Heart left ventricle (tissue), 16 donors: ENCODE data around the gene CNTNAP4. TPM values are rescaled to one million over a fixed set of nuclear protein-coding genes. Genes with fewer than 3 reads are reported as not detected.

ENCODE experiments used
- ATAC-seq, 4 donors: fragments of 200-7000 bp; cut with Tn5 transposase; one replicate each; pipeline ENCODE4 v1.9.1; 2020 to 2022; ENCODE audit warnings: moderate library complexity in 4 of 4, mild to moderate bottlenecking in 3 of 4, moderate number of reproducible peaks in 1 of 4
- DNase-seq, 5 donors: peaks; one replicate each; pipeline ENCODE4 v3.0.0-alpha.2; 2020
- H3K27ac ChIP-seq, 12 donors: fragments of 200-600 bp; sonication (generic) in 4 of 12; one replicate each; pipeline versions ENCODE4 v1.5.0 to v1.8.0; 2016 to 2022; ENCODE audit warnings: mild to moderate bottlenecking in 2 of 12
- H3K27me3 ChIP-seq, 9 donors: fragments of 200-600 bp; sonication (generic) in 2 of 9; one replicate each; pipeline versions ENCODE4 v1.5.1 to v1.8.0; 2016 to 2022; ENCODE audit warnings: mild to moderate bottlenecking in 3 of 9
- H3K36me3 ChIP-seq, 9 donors: fragments of 200-600 bp; sonication (generic) in 2 of 9; one replicate each; pipeline versions ENCODE4 v1.5.0 to v1.8.0; 2018 to 2022; ENCODE audit warnings: mild to moderate bottlenecking in 2 of 9
- H3K4me1 ChIP-seq, 12 donors: fragments of 200-600 bp; sonication (generic) in 4 of 12; one replicate each; pipeline versions ENCODE4 v1.5.0 to v1.8.0; 2016 to 2022; ENCODE audit warnings: mild to moderate bottlenecking in 3 of 12
- H3K4me3 ChIP-seq, 12 donors: fragments of 200-600 bp; sonication (generic) in 4 of 12; one replicate each; pipeline versions ENCODE4 v1.5.0 to v1.8.0; 2017 to 2022; ENCODE audit warnings: mild to moderate bottlenecking in 9 of 12, moderate library complexity in 4 of 12
- H3K9me3 ChIP-seq, 12 donors: fragments of 200-600 bp; sonication (generic) in 4 of 12; one replicate each; pipeline versions ENCODE4 v1.5.0 to v1.8.0; 2016 to 2022; ENCODE audit warnings: mild to moderate bottlenecking in 1 of 12
- CTCF ChIP-seq, 12 donors: fragments of 200-600 bp; sonication (generic) in 4 of 12; IDR thresholded peaks; one replicate each; pipeline versions ENCODE4 v1.5.0 to v1.8.0; 2018 to 2022; ENCODE audit warnings: antibody characterized with exemption in 12 of 12, mild to moderate bottlenecking in 5 of 12
- POLR2A ChIP-seq, 2 donors: fragments of 450-650 bp; IDR thresholded peaks; one replicate each; pipeline ENCODE4 v1.6.1; 2017; ENCODE audit warnings: antibody characterized with exemption in 2 of 2, mild to moderate bottlenecking in 2 of 2, moderate library complexity in 2 of 2
- WGBS, 4 donors: extraction: QIAGEN DNeasy Blood & Tissue Kit in 2 of 4; methylation state at CpG; one replicate each; pipeline versions ENCODE4 v1.1.5 to v1.1.7; 2013 to 2018; 5-methylcytosine and 5-hydroxymethylcytosine counted together
- intact Hi-C, 10 donors: fragments of 100-400 bp; cut with DNase I; formaldehyde crosslinking; loops; one replicate each; pipeline versions ENCODE4 v1.11.1 to v1.14.2; 2022
- polyA plus RNA-seq, 2 donors: library from polyadenylated mRNA; stranded (reverse); fragments of 200-250 nt; gene quantifications; one replicate each; pipeline ENCODE4 v1.2.3, GENCODE V29; 2013
- total RNA-seq, 9 donors: library from RNA; depleted of rRNA in 2 of 9; stranded (reverse); fragments of >200 nt in 2 of 9; fragmentation: NEBNext Ultra II Directional in 3 of 9; extraction: Animal tissue kit (Norgen Biotek cat#: 25700) in 3 of 9; gene quantifications; one replicate each; pipeline versions ENCODE4 v1.1.0 to v1.2.4, GENCODE V29; 2016 to 2023
- donor health status: ischemic (EF 13 %, LVEDD 7.1; RV severe dilation, severe dysfunction).
- donor health status: healthy with polysubstance abuse.
- donor health status: DM: no; HTN: yes; CAD: no.
- donor health status: DM: no; HTN: no; CAD: no.
- donor health status: ischemic (EF 25% LVEDD 6.9; RV normal size, moderate dysfunction).
- donor health status: ischemic (EF 25% LVEDD 5.7; RV mildly dilated, moderate dysfunction).
- donor health status: healthy.
- donor health status: DM: yes; HTN: yes; CAD: no.
- donor health status: ischemic (EF 35%, LVEDD 5.7; RV mildly dilated, moderate dysfunction).
- donor health status: nonischemic (EF 11% LVEDD 7.7; RV severe dilation, severe dysfunction).
- donor health status: DM: yes; HTN: yes; CAD: no.
- donor health status: PGD.
- donor health status: ischemic (EF 29% LVEDD 5.4; RV normal size, mild dysfunction).
- donor health status: nonischemic (EF 23%, LVEDD 6.1; RV moderate dilation, normal function).

Gene CNTNAP4
- total and polyA plus RNA-seq, 11 donors: not detected

GRCh38 chr16:76246587-76246986, 30.6 kb upstream of the CNTNAP4 start:
- Histone ChIP-seq H3K27me3 (no peaks in the 10 kb centered on the region), H3K4me3 (no peak overlapping the region), H3K4me1 (no peaks in the 10 kb centered on the region), H3K27ac (no peak overlapping the region), H3K9me3 (peaks cover 0 to 6% (median 0%) of the 10 kb centered on the region in 12 donors), H3K36me3 (no peaks in the 10 kb centered on the region)
- 85 to 88% (median 87%) methylated on average over 3 of the region's 3 CpGs for WGBS, 4 donors
- intact Hi-C loops: no loop called here
- DNase-seq (no peak), ATAC-seq (no peak)
- TF ChIP-seq POLR2A (IDR thresholded peaks at IDR 0.05): no peak
- no peak for TF ChIP-seq CTCF (IDR thresholded peaks at IDR 0.05)

DNA sequence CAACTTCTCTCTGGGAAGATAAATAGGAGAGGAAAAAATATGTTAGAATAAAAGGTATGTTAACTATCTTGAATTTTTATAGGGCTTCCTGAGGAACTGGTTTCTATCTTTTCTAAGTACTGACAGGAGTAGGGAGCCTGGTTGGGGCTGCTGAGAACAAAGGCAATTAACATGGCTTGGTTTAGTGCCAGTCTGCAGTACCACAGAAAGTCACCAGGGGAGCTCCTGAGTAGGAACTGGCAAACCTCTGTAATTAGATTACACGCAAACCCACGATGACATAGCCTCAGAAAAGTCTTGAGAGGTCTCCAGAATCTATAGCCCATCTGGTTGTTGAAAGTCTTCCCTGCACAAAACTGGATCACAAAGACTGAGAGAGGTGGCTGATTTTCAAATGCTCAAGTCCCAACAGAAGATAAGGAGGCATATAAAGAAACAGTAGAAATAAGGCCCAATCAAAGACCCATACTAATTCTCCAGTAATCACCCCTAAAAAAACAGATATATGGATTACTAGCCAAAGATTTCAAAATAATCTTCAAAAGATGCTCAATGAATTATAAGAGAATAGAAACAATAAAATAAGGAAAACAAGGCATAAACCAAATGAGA, 11.7 kb upstream of the CNTNAP4 start:
- peak in 4 of 12 donors; percentile 10 to 20 (median 14) for TF ChIP-seq CTCF (IDR thresholded peaks at IDR 0.05)
- TF ChIP-seq POLR2A (IDR thresholded peaks at IDR 0.05): no peak
- 15 to 22% (median 16%) methylated on average over 2 of the region's 2 CpGs for WGBS, 4 donors
- H3K9me3 ChIP-seq: peaks cover 0 to 9% (median 0%) of the 10 kb centered on the region in 12 donors
- H3K27me3 ChIP-seq: no peaks in the 10 kb centered on the region
- no peaks in the 10 kb centered on the region for H3K36me3 ChIP-seq
- intact Hi-C loops: no loop called here
- H3K27ac ChIP-seq: no peak overlapping the region
- DNase-seq (no peak), ATAC-seq (no peak)
- H3K4me3 ChIP-seq: no peak overlapping the region
- no peaks in the 10 kb centered on the region for H3K4me1 ChIP-seq

GRCh38 chr16:76268824-76269223, 8.4 kb upstream of the CNTNAP4 start:
- intact Hi-C loops: no loop called here
- WGBS, 4 donors: 55 to 71% (median 66%) methylated on average over 1 of the region's 1 CpG
- no peak overlapping the region for H3K27ac ChIP-seq
- H3K27me3 ChIP-seq: no peaks in the 10 kb centered on the region
- no peak overlapping the region for H3K4me3 ChIP-seq
- ATAC-seq: no peak
- H3K9me3 ChIP-seq: peaks cover 0 to 24% (median 0%) of the 10 kb centered on the region in 12 donors
- no peak for DNase-seq
- no peaks in the 10 kb centered on the region for H3K36me3 ChIP-seq
- TF ChIP-seq CTCF (IDR thresholded peaks at IDR 0.05) (no peak), POLR2A (IDR thresholded peaks at IDR 0.05) (no peak)
- no peaks in the 10 kb centered on the region for H3K4me1 ChIP-seq

DNA sequence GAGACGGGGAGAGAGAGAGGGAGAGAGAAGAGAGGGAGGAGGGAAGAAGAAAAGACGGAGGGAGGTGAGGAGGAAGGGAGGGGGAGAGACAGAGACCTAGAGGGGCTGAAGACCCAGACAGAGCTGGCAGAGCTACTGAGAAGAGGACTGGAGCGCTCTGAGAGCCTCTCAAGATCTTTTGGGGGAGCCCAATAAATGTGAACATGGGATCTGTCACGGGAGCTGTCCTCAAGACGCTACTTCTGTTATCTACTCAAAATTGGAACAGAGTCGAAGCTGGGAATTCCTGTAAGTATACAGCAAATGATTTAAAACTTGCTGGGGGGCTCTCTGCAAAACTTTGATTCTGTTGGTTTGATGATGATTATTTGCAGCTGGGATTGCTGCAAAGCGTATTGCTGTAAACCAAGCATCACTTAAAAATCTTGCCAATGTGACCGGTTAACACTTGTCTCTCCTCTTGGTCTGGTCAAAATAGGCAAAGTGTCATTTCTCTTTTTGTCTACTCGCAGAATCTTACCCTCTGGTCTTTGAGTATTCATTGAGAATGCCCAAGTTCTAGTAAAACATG, 344 bp downstream of the CNTNAP4 start:
- TF ChIP-seq CTCF (IDR thresholded peaks at IDR 0.05): no peak
- no peak for TF ChIP-seq POLR2A (IDR thresholded peaks at IDR 0.05)
- H3K4me1 ChIP-seq: no peaks in the 10 kb centered on the region
- DNase-seq: no peak
- no peak overlapping the region for H3K4me3 ChIP-seq
- H3K9me3 ChIP-seq: no peaks in the 10 kb centered on the region
- H3K36me3 ChIP-seq: no peaks in the 10 kb centered on the region
- WGBS, 4 donors: 28 to 36% (median 34%) methylated on average over 9 of the region's 9 CpGs
- intact Hi-C loops: loop anchor here in 5 of 10 donors (5.0 to 10.0 kb wide), 4 partner anchors 370 to 897 kb away; no protein-coding TSS in a partner anchor
- H3K27ac ChIP-seq: no peak overlapping the region
- no peak for ATAC-seq
- peaks cover 0 to 9% (median 0%) of the 10 kb centered on the region in 9 donors for H3K27me3 ChIP-seq
